OCI-LY1 (cell line): ENCODE results near the gene BAAT.

Source experiments
- H2AFZ ChIP-seq: fragments of 200-600 bp; sonication (generic), shearing (Covaris generic); 2 replicates; pipeline ENCODE4 v1.6.0; 2014; ENCODE audit warnings: antibody characterized with exemption, mild to moderate bottlenecking, low read length
- H3F3A ChIP-seq: fragments of 200-600 bp; sonication (generic), shearing (Covaris generic); 2 replicates; pipeline ENCODE4 v1.6.0; 2014; ENCODE audit warnings: mild to moderate bottlenecking, antibody characterized with exemption, low read length, moderate library complexity; ENCODE audit not compliant: insufficient read depth
- H3K27ac ChIP-seq: fragments of 200-600 bp; sonication (generic); 2 replicates; pipeline ENCODE4 v1.5.1; 2014; ENCODE audit warnings: low read length, mixed run types, mild to moderate bottlenecking, low read depth; ENCODE audit not compliant: poor library complexity, severe bottlenecking
- H3K27me3 ChIP-seq: fragments of 200-600 bp; sonication (generic); 2 replicates; pipeline ENCODE4 v1.6.0; 2014; ENCODE audit warnings: antibody characterized with exemption, mild to moderate bottlenecking, low read length, moderate library complexity; ENCODE audit not compliant: insufficient read depth
- H3K36me3 ChIP-seq: fragments of 200-600 bp; sonication (generic); 2 replicates; pipeline ENCODE4 v1.6.1; 2014; ENCODE audit warnings: mild to moderate bottlenecking, antibody characterized with exemption, low read length, moderate library complexity, mixed read lengths; ENCODE audit not compliant: insufficient read depth
- H3K4me1 ChIP-seq: fragments of 200-600 bp; sonication (generic); 2 replicates; pipeline ENCODE4 v1.5.1; 2014; ENCODE audit warnings: mild to moderate bottlenecking, low read length, moderate library complexity; ENCODE audit not compliant: insufficient read depth, severe bottlenecking
- H3K4me2 ChIP-seq: fragments of 200-600 bp; sonication (generic), shearing (Covaris generic); 2 replicates; pipeline ENCODE4 v1.6.1; 2014; ENCODE audit warnings: low read length
- H3K4me3 ChIP-seq: fragments of 200-600 bp; sonication (generic); 2 replicates; pipeline ENCODE4 v1.5.1; 2014; ENCODE audit warnings: low read length, low read depth, mild to moderate bottlenecking, mixed read lengths; ENCODE audit not compliant: poor library complexity, severe bottlenecking
- H3K79me2 ChIP-seq: fragments of 200-600 bp; shearing (Covaris generic); 2 replicates; pipeline ENCODE4 v1.6.1; 2016; ENCODE audit warnings: mixed run types, low read length, mixed read lengths; ENCODE audit not compliant: insufficient read depth
- H3K9ac ChIP-seq: fragments of 200-600 bp; sonication (generic), shearing (Covaris generic); 2 replicates; pipeline ENCODE4 v1.6.1; 2014; ENCODE audit warnings: mild to moderate bottlenecking, low read length, mixed read lengths
- H3K9me2 ChIP-seq: fragments of 200-600 bp; sonication (generic), shearing (Covaris generic); 2 replicates; pipeline ENCODE4 v1.6.1; 2014; ENCODE audit warnings: low read depth, mild to moderate bottlenecking, low read length, mixed read lengths
- H3K9me3 ChIP-seq: fragments of 200-600 bp; shearing (Covaris generic); 2 replicates; pipeline ENCODE4 v1.6.1; 2014; ENCODE audit warnings: low read length, mixed read lengths
- H4K20me1 ChIP-seq: fragments of 200-600 bp; sonication (generic), shearing (Covaris generic); 2 replicates; pipeline ENCODE4 v1.6.0; 2016; ENCODE audit warnings: mild to moderate bottlenecking, low read length; ENCODE audit not compliant: insufficient read depth
- CTCF ChIP-seq: fragments of 200-600 bp; sonication (generic), shearing (Covaris generic); IDR thresholded peaks from 2 replicates; pipeline ENCODE4 v1.5.1; 2017; ENCODE audit warnings: mild to moderate bottlenecking, antibody characterized with exemption, low read length, moderate library complexity, mixed read lengths
- EZH2 ChIP-seq: fragments of 200-600 bp; sonication (generic), shearing (Covaris generic); IDR thresholded peaks from 2 replicates; pipeline ENCODE4 v1.8.0; 2017; ENCODE audit warnings: borderline replicate concordance, mixed run types, mild to moderate bottlenecking, antibody characterized with exemption, low read length, moderate library complexity, mixed read lengths

BAAT gene

DNA sequence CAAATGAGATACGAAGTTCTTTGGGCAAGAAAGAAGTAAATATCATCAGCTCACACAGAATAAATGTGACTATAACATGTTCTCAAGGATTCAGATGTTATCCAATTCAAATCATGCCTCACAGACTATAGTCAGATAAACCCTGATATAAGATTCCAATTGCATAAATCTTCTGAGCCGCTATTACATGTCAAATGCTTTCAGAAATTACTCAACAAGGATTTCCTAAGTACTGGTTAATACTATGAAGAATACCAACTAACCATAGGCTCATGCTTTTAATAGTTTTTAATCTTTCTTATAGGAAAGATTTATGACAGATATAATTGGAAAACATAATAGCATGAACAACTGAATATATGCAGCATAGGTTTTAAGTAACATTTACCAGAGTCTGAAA, 73.6 kb downstream of the BAAT start:
- Histone ChIP-seq H2AFZ (no peak overlapping the region), H3K9ac (no peak overlapping the region), H4K20me1 (no peaks in the 10 kb centered on the region), H3K27ac (no peak overlapping the region), H3K79me2 (no peaks in the 10 kb centered on the region), H3K4me2 (no peak overlapping the region), H3K4me1 (no peaks in the 10 kb centered on the region), H3K27me3 (peaks cover 3% of the 10 kb centered on the region; the same call in 1 of the 2 replicates), H3K36me3 (no peaks in the 10 kb centered on the region), H3F3A (no peaks in the 10 kb centered on the region), H3K9me3 (no peaks in the 10 kb centered on the region), H3K4me3 (no peak overlapping the region), H3K9me2 (no peaks in the 10 kb centered on the region)
- no peak for TF ChIP-seq EZH2
- no peak for TF ChIP-seq CTCF
